Islet of Langerhans (tissue), 1 donor: ENCODE data around the gene ZNF611.
A peak's percentile ranks its signal among the peaks of the same experiment; 100 is the strongest.
"Not testable (repeated sequence)": the region's sequence is repeated elsewhere in the genome, so short reads cannot be mapped to it uniquely, and the experiment has no call there.

ENCODE experiments used
- FAIRE-seq: peaks from one replicate; lab custom pipeline; 2011; peaks lifted over from hg19 to GRCh38; lab: Jason Lieb, UNC

Gene ZNF611

GRCh38 chr19:52734893-52735661, at the start of gene ZNF611:
TSS of gene ZNF611 (minus strand) at chr19:52735044. CDS start at chr19:52715894, 19,150 bp downstream.
- FAIRE-seq: peak; percentile 55

- FAIRE-seq: not testable (repeated sequence)
These were observed 48.0 kb upstream of the ZNF611 start for GRCh38 chr19:52782864-52783263.

- no peak for FAIRE-seq
These were observed 44.0 kb upstream of the ZNF611 start for GRCh38 chr19:52778811-52779210.

GRCh38 chr19:52756447-52756846, 21.6 kb upstream of the ZNF611 start:
- not testable (repeated sequence) for FAIRE-seq

- FAIRE-seq: no peak
These were observed 14.9 kb upstream of the ZNF611 start for GRCh38 chr19:52749780-52750179.

GRCh38 chr19:52748336-52748950, 13.6 kb upstream of the ZNF611 start:
- peak; percentile 81 for FAIRE-seq

- not testable (repeated sequence) for FAIRE-seq
These were observed 11.1 kb upstream of the ZNF611 start for GRCh38 chr19:52745919-52746318.

GRCh38 chr19:52743091-52743490, 8.2 kb upstream of the ZNF611 start:
- no peak for FAIRE-seq

GRCh38 chr19:52742516-52742915, 7.7 kb upstream of the ZNF611 start:
- no peak for FAIRE-seq

- FAIRE-seq: no peak
These were observed 7.2 kb upstream of the ZNF611 start for GRCh38 chr19:52741951-52742485.

- not testable (repeated sequence) for FAIRE-seq
These were observed 6.5 kb upstream of the ZNF611 start for GRCh38 chr19:52741371-52741770.

- no peak for FAIRE-seq
These were observed 4.7 kb upstream of the ZNF611 start for GRCh38 chr19:52739576-52739975.

- FAIRE-seq: no peak
These were observed 890 bp upstream of the ZNF611 start for GRCh38 chr19:52735734-52736133.

GRCh38 chr19:52734331-52734892, 432 bp downstream of the ZNF611 start:
- FAIRE-seq: no peak

- not testable (repeated sequence) for FAIRE-seq
These were observed 8.8 kb downstream of the ZNF611 start for GRCh38 chr19:52726051-52726450.

- FAIRE-seq: no peak
These were observed 9.3 kb downstream of the ZNF611 start for GRCh38 chr19:52725528-52725961.

GRCh38 chr19:52724701-52725514, 9.9 kb downstream of the ZNF611 start:
- no peak for FAIRE-seq

- not testable (repeated sequence) for FAIRE-seq
These were observed 10.8 kb downstream of the ZNF611 start for GRCh38 chr19:52723907-52724598.

- FAIRE-seq: no peak
These were observed 12.5 kb downstream of the ZNF611 start for GRCh38 chr19:52722062-52723003.

GRCh38 chr19:52720541-52720940, 14.3 kb downstream of the ZNF611 start:
- FAIRE-seq: not testable (repeated sequence)
